HepG2 (cell line): ENCODE measurements around the gene STK4. TPM values are rescaled to one million over a fixed set of nuclear protein-coding genes. Genes with fewer than 3 reads are reported as not detected.

Source experiments
- E2F1 ChIP-seq: sonication (generic); formaldehyde crosslinking; IDR thresholded peaks from 2 replicates; pipeline ENCODE4 v1.5.0; 2020; ENCODE audit warnings: missing genetic modification reagents
- EED ChIP-seq: sonication (generic); formaldehyde crosslinking; IDR thresholded peaks from 2 replicates; pipeline ENCODE4 v1.5.0; 2020; ENCODE audit warnings: mild to moderate bottlenecking, missing genetic modification reagents
- HNRNPL ChIP-seq: fragments of 200-400 bp; formaldehyde crosslinking; IDR thresholded peaks from 2 replicates; pipeline ENCODE4 v1.6.1; 2017; ENCODE audit warnings: mild to moderate bottlenecking, low read depth, low read length
- MATR3 ChIP-seq: sonication (generic); formaldehyde crosslinking; IDR thresholded peaks from 2 replicates; pipeline ENCODE4 v1.4.0; 2020; ENCODE audit warnings: missing genetic modification reagents
- MTA1 ChIP-seq: sonication (generic); formaldehyde crosslinking; IDR thresholded peaks from 2 replicates; pipeline ENCODE4 v1.4.0; 2020; ENCODE audit warnings: missing genetic modification reagents, mild to moderate bottlenecking, borderline replicate concordance
- NFATC3 ChIP-seq: sonication (generic); formaldehyde crosslinking; IDR thresholded peaks from 2 replicates; pipeline ENCODE4 v1.5.1; 2020; ENCODE audit warnings: mild to moderate bottlenecking, missing genetic modification reagents
- NR2F2 ChIP-seq: IDR thresholded peaks from 2 replicates; pipeline ENCODE4 v1.6.1; 2012; ENCODE audit warnings: low read depth, inconsistent platforms, borderline replicate concordance
- RFXANK ChIP-seq: IDR thresholded peaks from 2 replicates; pipeline ENCODE4 v1.6.1; 2016
- SOX6 ChIP-seq, 2 experiments: fragments of 450-650 bp in 1 of 2; sonication (generic) in 1 of 2; formaldehyde crosslinking in 1 of 2; IDR thresholded peaks; 2 replicates each; pipeline versions ENCODE4 v1.4.0 to v1.6.1; 2017 to 2020; ENCODE audit warnings: antibody characterized with exemption in 1 of 2, mild to moderate bottlenecking in 1 of 2, missing genetic modification reagents in 1 of 2
- TAF15 ChIP-seq: fragments of 200-400 bp; formaldehyde crosslinking; IDR thresholded peaks from one replicate; pipeline ENCODE4 v1.6.1; 2018; ENCODE audit warnings: mild to moderate bottlenecking, low read depth, low read length; ENCODE audit not compliant: poor library complexity, severe bottlenecking
- TBX2 ChIP-seq: sonication (generic); formaldehyde crosslinking; IDR thresholded peaks from 2 replicates; pipeline ENCODE4 v1.5.0; 2020; ENCODE audit warnings: missing genetic modification reagents, mild to moderate bottlenecking, borderline replicate concordance
- XBP1 ChIP-seq: sonication (generic); formaldehyde crosslinking; IDR thresholded peaks from 2 replicates; pipeline ENCODE4 v1.5.0; 2020; ENCODE audit warnings: missing genetic modification reagents
- ZHX2 ChIP-seq, 2 experiments: sonication (generic) in 1 of 2; formaldehyde crosslinking in 1 of 2; IDR thresholded peaks; 2 replicates each; pipeline versions ENCODE4 v1.6.1 to v1.9.0; 2014 to 2022; ENCODE audit warnings: antibody characterized with exemption in 1 of 2, borderline replicate concordance in 1 of 2, inconsistent platforms in 1 of 2, low read depth in 1 of 2, missing genetic modification reagents in 1 of 2
- ZNF12 ChIP-seq: sonication (generic); formaldehyde crosslinking; IDR thresholded peaks from 2 replicates; pipeline ENCODE4 v1.5.0; 2020; ENCODE audit warnings: missing genetic modification reagents
- ZNF550 ChIP-seq: sonication (generic); formaldehyde crosslinking; IDR thresholded peaks from 2 replicates; pipeline ENCODE4 v1.4.0; 2020; ENCODE audit warnings: mild to moderate bottlenecking, missing genetic modification reagents, borderline replicate concordance
- ZNF83 ChIP-seq: sonication (generic); formaldehyde crosslinking; IDR thresholded peaks from 2 replicates; pipeline ENCODE4 v1.4.0; 2020; ENCODE audit warnings: missing genetic modification reagents, mild to moderate bottlenecking, borderline replicate concordance
- ZSCAN31 ChIP-seq: sonication (generic); formaldehyde crosslinking; IDR thresholded peaks from 2 replicates; pipeline ENCODE4 v1.5.0; 2020; ENCODE audit warnings: low read depth, mild to moderate bottlenecking, missing genetic modification reagents
- ZSCAN9 ChIP-seq: IDR thresholded peaks from 2 replicates; pipeline ENCODE4 v1.6.1; 2016; ENCODE audit warnings: borderline replicate concordance
- polyA plus RNA-seq, 8 experiments: library from polyadenylated mRNA; depleted of rRNA in 3 of 8; stranded (reverse) in 7 of 8; unstranded in 1 of 8; fragments of >200 nt; fragmentation: Illumina TruSeq in 4 of 8; extraction: Trizol in 4 of 8; gene quantifications; 2 replicates each; pipeline versions ENCODE4 v1.2.1 to v1.2.3, GENCODE V29; 2011 to 2016; ENCODE audit warnings: low read depth in 4 of 8, missing spikeins in 1 of 8, mixed read lengths in 1 of 8; ENCODE audit not compliant: insufficient read depth in 1 of 8
- total RNA-seq, 5 experiments: library from RNA; depleted of rRNA; stranded (reverse); fragments of >200 nt; fragmentation: Illumina TruSeq; extraction: Trizol; gene quantifications; 2 replicates each; pipeline ENCODE4 v1.2.3, GENCODE V29; 2016; ENCODE audit warnings: low read depth in 1 of 5
- TF ChIP-seq, protein P1 (sequence below): sonication (generic); formaldehyde crosslinking; IDR thresholded peaks from 2 replicates; pipeline ENCODE4 v1.4.0; 2020; ENCODE audit warnings: mild to moderate bottlenecking, missing genetic modification reagents

The STK4 gene
- total and polyA plus RNA-seq, 2 of the 13 experiments (the other 11 are each of a cell fraction or from before 2014, with no cell fraction given) = 25.6 to 38.3 TPM

GRCh38 chr20:44960103-44960852, 6.0 kb upstream of the STK4 start, which contains the start of gene TOMM34 (continued):
- TF ChIP-seq TAF15 (peak; percentile 99), ZNF12 (CRISPR knock-in tag) (peak; percentile 67), RFXANK (CRISPR knock-in tag) (0 out of 2 replicates have a peak, but pooled peaks have one; percentile 35), ZSCAN31 (CRISPR knock-in tag) (peak; percentile 91), ZNF550 (CRISPR knock-in tag) (no peak), NR2F2 (no peak), XBP1 (CRISPR knock-in tag) (no peak; the same call in 1 of the 2 replicates), MTA1 (CRISPR knock-in tag) (peak; percentile 92; the same call in 1 of the 2 replicates), ZNF83 (CRISPR knock-in tag) (peak; percentile 65; the same call in 1 of the 2 replicates), ZHX2 (IDR thresholded peaks at IDR 0.05; ENCODE audit: low read depth) (no peak; the same call in none of the 2 replicates), ZHX2 (CRISPR knock-in tag; IDR thresholded peaks at IDR 0.05; ENCODE audit: borderline replicate concordance) (peak; percentile 9; the same call in 1 of the 2 replicates), MATR3 (CRISPR knock-in tag) (0 out of 2 replicates have a peak, but pooled peaks have one; percentile 62), NFATC3 (CRISPR knock-in tag) (peak; percentile 98), ZSCAN9 (CRISPR knock-in tag) (peak; percentile 98), HNRNPL (0 out of 2 replicates have a peak, but pooled peaks have one; percentile 44), SOX6 (IDR thresholded peaks at IDR 0.05) (no peak), SOX6 (CRISPR knock-in tag; IDR thresholded peaks at IDR 0.05) (peak; percentile 72), E2F1 (CRISPR knock-in tag) (peak; percentile 69), EED (CRISPR knock-in tag) (peak; percentile 99), TBX2 (CRISPR knock-in tag) (peak; percentile 88)
- TF ChIP-seq, protein P1, sequence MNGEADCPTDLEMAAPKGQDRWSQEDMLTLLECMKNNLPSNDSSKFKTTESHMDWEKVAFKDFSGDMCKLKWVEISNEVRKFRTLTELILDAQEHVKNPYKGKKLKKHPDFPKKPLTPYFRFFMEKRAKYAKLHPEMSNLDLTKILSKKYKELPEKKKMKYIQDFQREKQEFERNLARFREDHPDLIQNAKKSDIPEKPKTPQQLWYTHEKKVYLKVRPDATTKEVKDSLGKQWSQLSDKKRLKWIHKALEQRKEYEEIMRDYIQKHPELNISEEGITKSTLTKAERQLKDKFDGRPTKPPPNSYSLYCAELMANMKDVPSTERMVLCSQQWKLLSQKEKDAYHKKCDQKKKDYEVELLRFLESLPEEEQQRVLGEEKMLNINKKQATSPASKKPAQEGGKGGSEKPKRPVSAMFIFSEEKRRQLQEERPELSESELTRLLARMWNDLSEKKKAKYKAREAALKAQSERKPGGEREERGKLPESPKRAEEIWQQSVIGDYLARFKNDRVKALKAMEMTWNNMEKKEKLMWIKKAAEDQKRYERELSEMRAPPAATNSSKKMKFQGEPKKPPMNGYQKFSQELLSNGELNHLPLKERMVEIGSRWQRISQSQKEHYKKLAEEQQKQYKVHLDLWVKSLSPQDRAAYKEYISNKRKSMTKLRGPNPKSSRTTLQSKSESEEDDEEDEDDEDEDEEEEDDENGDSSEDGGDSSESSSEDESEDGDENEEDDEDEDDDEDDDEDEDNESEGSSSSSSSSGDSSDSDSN (CRISPR knock-in tag) = peak; percentile 98
